Activated CD8-positive, alpha-beta memory T cell treated with anti-CD3 and anti-CD28 coated beads, Interleukin-2, amount 50 U/mL, for 1 hour (primary cell): ENCODE data around the gene GLI2.

Source experiments
- DNase-seq: peaks from one replicate; pipeline ENCODE4 v3.0.0-alpha.2; 2020; ENCODE audit errors: extremely low read depth

Gene GLI2

DNA sequence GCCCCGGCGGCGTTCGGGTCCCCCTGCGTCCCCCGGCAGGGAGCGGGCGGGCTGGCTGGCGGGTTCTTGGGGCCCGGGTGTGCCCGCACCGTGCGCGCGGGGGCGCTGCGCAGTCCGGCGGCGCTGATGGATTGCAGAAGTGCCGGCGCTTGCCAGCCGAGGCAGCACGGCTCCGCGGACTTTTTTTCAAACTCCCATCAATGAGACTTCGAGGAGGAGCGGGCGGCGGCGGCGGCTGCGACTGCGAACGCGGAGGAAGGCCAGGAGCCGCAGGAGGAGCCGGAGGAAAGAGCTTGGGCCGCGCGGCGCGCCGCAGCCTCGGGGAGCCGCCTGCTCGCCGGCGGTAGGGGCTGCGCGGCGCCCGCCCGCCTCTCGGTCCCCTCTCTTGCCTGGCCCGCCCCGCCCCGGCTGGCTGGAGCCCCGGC is at the start of gene GLI2:
Gene GLI2, plus strand, starts transcription at position 123 of the 425 bp plus-strand sequence. CDS start 61,453 bp downstream, outside the sequence.
- DNase-seq = no peak

DNA sequence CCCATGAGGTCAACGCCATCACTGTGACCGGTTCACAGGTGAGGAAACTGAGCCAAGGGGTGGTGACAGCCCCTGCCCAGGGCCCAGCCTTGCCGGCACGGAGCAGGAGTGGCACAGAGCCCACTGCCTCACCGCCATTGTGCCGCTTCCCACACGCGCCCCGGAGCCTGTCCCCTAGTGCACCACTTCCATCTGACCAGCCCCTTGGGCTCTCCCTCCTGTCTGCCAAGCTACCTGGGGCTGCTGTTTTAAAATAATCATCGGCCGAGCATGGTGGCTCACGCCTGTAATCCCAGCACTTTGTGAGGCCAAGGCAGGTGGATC is 49.7 kb upstream of the GLI2 start:
- no peak for DNase-seq

DNA sequence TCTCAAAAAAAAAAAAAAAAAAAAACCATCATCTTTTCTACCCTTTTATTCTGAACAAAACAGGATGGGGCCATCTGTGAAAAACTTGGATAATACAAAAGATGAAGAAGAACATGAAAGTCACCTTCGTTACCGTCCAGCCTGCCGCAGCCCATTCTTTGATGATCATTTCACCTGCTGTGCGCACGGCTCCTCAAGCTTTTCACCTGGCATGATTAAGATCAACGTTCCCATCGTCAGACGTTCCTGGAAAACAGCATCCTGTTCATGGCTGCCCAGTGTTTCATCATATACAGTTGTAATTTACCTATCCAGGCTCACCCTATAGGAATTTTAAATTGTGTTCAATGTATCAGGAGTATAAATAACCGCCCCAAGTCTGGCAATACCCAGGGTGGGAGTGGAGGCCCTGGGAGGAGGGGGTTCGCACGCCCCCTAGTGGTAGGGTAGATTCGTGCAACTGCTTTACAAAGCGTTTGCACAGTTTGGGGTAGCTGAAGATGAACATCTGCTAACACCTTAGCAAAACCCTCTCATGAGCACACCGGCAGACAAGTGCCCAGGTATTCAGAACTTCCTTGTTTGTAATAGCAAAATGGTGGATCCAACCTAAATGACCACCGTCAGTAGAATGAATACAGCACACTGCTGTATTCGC is 49.0 kb upstream of the GLI2 start:
- DNase-seq = no peak

DNA sequence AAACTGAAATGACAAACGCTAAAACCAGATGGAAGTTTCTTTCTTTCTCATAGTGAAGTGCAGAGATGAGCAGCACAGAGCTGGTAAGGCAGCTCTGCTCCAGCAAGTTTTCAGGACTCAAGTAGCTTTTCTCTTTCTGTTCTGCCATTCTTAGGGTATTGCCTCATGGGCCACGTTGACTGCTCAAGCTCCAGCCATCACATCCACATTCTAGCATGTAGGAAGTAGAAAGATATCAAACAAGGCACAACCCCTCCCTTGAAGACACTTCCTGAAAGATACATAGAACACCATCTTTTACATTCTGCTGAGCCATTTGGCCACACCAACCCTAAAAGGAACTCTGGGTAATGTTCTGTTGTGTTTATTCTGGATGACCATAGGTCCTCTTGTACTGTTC is 48.5 kb upstream of the GLI2 start:
- no peak for DNase-seq

DNA sequence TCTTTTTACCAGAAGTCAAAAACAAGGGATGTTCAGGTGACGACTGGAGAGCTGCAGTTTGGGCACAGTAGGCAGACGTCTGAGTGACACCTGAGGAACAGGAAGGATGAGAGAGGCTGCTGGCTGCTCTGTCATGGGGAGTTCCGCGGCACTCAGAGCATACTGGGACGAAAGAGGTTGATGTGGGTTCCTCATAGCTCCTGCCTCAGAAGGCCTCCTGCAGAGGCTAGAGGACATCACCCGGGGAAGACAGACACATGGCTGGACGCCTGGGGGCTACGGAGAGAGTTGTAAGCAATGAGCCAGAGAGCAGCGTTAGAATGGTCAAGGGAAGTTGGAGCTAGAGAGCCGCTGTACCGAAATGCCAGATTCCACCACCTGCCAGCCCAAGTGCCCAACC is 45.1 kb upstream of the GLI2 start:
- DNase-seq = no peak

DNA sequence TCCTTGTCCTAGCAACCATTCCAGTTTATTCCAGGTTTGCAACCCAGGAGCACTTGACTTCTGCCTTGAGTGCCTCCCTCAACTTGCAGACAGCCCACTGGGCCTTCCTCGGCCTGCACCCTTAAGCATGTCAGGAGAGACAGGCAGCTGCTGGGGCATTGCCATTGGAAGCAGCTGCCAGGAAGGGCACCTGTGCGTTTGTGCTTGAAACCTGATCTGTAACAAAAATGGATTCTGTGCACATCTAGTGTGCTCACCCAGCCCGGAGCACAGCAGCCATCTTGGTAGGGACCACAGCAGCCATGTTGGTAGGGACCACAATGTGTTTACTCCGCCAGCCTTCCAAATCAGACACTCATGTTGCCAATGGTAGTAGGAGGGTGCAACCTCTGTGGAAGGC is 44.3 kb upstream of the GLI2 start:
- DNase-seq = no peak

DNA sequence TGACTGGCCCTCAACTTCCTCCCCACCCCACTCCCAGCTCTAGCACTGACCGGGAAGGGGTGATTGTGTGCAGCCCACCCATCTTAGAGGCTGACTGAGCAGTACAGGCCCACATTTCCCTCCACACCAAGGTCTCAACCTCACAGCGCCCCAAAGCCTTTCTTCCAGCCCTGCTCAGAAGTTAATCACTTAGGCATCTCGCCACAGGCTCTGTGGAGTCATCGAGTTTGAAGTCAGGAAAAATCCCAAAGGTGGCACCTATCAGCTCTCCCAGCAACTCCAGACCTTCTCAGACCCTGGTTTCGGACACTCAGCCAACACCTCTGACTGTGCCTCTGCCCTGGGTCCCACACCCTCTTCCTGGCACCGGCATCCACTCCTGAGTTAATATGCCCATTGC is 43.0 kb upstream of the GLI2 start:
- DNase-seq = no peak

DNA sequence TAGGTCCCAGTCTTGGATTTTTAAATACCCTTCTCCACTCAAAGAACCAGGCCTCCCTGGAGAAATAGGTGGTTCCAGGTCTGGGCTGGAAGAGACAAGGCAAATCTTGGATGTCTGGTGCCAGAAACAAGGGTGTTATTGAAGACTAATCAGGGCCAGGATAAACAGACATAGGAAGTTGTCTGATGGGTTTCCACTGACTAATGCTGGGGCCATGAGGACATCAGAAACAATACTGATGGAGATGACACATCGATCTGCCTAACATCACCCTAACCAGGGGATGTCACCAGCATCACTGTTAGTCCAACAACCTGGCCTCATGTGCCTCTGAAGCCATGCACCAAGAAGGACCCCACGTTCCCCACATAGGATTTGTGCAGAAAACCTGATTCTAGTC is 42.5 kb upstream of the GLI2 start:
- DNase-seq = no peak

DNA sequence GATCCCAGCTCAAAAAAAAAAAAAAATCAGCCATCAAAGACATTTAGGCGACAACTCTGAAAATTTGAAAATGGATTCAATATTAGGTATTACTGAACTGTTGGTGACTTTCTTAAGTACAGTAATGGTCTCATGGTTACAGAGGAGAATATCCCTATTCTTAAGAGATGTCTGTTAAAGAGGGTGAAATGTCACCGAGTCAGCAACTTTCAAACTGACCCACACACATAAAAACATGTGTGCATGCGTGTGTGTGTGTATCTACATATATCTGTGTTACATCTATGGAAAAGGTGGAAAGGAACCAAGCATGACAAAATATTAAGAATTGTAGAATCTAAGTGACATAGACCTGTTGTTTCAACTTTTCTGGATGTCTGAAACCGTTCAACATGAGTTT is 41.6 kb upstream of the GLI2 start:
- no peak for DNase-seq

DNA sequence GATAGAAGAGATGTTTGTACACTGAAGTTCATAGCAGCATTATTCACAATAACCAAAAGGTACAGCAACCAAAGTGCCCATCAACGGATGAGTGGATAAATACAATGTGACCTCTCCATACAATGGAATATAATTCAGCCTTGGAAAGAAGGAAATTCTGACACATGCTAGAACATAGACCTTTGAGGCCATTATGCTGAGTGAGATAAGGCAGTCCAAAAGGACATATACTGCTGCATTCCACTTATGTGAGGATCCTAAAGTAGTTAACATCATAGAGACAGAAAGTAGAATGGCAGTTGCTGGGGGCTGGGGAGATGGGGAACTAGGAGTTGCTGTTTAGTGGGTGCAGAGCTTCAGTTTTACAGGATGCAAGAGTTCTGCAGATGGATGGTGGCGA is 38.2 kb upstream of the GLI2 start:
- no peak for DNase-seq

DNA sequence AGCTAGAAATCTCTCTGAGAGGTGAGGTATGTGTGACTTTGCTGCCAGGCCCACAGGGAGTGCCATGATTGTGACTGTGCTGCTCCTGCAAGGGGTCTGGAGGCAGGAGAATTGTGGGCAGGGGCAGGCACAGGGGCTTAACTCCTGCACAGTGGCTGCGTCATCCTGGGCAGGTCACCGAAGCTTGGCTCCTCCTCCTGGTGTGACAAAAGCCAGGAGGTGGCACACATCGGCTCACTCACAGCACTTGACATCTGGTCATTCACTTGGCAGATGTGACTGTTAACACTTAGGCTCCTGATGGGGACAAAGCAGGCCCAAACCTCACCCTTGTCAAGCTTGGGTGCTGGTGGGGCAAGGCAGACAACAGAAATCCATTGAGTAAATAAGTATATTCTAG is 36.4 kb upstream of the GLI2 start:
- no peak for DNase-seq

DNA sequence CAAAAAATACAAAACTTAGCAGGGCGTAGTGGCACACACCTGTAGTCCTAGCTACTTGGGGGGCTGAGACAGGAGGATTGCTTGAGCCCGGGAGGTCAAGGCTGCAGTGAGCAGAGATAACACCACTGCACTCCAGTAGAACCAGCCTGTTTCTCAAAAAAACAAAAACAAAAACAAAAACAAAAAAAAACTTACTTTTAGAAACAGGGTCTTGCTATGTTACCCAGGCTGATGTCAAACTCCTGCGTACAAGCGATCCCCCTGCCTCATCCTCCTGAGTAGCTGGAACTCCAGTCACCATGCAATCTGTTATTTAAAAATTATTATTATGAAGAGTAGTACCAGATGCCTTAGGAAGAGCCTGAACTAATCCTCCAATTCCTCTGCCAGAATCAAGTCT is 35.0 kb upstream of the GLI2 start:
- DNase-seq = no peak

DNA sequence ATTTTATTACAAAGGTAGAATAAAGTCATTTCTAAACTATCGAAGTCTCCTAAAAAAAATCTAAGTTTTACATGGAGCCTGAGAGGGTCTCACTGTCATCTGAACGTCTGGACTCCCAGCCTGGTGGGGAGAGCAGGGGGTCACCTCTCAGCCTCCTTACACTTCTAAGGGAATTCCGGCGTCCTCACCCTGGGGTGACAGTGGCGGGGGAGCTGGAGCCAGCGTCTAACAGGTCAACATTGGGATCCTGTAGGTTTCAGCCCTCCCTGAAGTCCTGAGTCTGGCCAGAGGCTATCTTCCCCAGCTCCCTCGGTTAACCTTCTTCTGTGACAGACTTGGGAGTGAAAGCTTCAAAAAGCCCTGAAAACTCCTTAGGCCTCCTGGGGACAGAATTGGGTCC is 34.6 kb upstream of the GLI2 start:
- DNase-seq = no peak

DNA sequence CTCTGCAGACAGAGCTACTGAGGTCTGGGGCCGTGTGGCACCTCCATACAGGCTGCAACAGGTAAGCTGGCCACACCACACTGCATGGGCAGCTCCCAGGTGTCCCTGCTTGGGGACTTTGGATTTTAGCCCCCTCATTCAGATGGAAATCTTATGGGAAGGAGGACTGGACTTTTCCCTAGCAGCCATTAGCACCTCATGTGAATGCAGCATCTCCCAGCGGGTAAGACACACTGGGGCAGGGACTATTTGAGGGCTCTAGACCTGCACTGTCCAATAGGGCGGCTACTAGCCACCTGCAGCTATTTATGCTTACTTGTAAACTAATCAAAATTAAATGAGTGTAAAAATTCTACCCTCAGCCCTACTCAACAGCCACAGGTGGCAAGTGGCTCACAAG is 34.2 kb upstream of the GLI2 start:
- no peak for DNase-seq

DNA sequence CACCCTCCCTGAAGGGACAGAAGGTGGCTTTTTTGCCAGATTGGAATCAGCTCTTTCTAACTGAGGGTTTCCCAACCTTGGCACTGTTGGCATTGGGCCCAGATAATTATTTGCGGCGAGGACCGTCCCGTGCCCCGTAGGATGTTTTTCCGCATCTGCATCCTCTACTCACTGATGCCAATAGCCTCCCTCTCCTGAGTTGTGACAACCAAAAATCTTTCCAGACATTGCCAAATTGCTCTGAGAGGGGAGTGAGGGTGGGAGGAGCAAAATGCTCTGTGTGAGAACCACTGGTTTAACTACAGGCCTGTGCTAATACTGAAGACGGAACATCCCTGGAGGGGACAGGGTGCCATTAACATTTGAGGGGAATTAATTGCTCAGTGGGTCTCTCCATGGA is 33.6 kb upstream of the GLI2 start:
- no peak for DNase-seq

DNA sequence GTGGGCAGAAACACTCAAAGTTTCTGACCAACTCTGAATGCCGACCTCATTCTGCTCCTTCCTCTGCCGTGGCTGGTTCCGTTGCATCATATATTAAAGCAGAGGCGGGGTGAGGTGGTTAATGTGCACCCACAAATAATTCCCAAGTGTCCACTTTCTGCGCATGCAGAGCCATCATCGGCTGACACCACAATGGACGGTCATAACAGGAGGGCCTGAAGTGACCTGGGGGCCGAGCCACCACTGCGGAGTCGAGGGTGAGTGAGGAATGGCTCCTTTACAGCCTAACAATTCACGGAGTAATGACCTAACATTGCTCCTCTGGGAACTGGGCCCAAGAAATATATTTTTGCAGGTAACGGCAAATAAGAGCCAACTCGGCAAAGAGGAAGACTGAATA is 32.9 kb upstream of the GLI2 start:
- no peak for DNase-seq

DNA sequence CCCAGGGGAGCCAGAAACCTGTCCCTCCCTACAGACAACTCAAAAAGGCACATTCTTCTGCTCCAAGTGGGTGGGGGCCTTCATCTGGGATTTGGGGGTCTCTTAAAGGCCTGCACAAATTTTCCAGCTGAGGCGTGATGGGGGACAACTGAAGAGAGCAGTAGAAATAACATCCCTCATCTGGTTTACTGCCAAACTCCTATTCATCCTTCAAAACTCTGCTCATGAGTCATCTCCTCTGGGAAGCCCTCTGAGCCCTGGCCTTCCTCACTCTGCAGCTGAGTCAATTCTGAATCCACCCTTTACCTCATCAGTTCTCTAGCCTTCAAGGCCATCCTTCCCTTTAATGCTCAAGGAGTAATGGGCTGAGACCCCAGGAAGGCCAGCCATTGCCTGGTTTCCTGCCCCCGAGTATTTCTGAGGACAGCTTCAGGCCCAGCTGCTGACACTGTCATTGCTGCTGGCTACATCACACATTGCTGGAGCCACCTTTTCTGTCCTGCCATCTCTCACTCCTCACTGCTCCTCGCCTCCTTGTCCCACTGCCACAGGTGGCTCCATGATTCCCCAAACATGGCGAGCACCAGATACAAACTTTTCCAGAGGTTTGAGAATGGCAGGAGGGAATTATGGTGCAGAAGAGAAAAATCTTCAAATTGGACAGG is 32.2 kb upstream of the GLI2 start:
- no peak for DNase-seq

DNA sequence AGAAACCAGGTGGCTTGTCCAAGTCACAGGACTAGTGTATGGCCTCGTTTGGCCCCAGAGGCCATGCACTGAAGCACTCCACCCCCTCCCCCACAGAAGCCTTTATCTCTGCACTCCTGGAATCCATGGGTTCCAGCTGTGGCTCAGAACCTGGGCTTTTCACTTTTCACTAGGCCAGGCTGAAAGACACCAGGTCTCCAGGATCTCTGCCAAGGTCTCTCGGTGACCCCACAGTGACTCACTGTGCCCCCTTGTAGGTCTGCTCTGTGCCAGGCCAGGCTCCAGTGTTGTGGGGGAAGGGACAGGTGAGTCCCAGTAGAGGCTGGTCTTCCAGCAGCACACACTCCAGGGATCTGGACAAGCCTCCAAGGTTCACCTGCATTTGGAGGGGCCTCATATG is 31.0 kb upstream of the GLI2 start:
- no peak for DNase-seq

DNA sequence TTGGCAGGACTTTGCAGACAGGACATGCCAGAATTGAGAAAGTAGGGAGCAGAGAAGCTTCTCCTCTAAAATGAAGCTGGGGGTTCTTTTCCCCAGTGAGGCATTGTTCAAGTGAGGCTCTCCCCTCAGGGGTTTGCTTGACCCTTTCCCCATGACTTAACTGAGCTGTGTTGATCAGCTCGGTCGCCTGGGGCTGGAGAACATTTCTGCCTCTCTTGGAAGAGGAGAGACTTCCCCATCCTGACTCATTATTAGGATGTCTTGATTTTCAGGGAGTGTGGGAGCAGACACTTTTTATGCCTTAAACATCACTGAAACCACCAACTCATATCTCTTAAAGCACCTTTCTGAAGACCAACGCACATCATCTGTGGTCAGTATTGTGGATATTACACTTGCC is 27.9 kb upstream of the GLI2 start:
- no peak for DNase-seq

DNA sequence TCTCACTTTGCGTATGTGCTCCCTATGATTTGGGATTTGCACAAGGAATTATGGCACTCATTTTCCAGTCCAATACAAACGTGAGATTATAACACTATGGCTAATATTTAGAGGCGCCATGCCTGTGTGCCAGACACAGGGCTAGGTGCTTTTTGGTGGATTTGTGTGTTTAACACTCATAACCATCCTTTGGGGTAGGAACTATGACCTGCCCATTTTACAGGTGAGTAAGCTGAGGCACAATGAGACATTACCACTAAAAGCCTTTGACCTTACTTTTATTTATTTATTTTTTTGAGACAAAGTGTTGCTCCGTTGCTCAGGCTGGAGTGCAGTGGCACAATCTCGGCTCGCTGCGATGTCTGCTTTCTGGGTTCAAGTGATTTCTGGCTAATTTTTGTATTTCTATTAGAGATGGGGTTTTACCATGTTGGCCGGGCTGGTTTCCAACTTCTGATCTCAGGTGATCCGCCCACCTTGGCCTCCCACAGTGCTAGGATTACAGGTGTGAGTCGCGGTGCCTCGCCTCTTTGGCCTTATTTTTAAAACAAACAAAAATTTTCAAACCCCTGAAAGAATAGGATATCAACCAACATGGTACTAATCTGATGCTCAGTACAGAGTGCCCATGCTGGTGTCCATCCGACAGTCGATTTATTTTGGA is 26.6 kb upstream of the GLI2 start:
- DNase-seq = no peak

DNA sequence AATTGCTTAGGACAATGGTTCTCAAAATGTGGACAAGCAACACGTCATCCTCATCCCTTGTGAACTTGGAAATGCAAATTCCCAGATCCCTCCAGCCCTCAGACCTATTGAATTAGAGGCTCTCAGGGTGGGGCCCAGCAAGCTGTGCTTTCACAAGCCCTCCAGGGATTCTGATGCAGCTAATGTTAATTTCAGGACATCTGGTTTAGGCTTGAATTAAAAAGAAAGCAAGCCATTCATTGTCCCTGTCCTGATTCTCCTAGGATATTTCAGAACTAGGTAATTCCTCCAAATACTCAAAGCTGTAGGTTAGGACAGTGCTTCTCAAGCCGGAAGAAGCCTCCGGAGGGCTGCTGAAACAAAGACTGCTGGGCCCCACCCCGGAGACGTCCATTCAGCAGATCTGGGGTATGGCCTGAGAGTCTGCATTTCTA is 26.0 kb upstream of the GLI2 start:
- DNase-seq = no peak

DNA sequence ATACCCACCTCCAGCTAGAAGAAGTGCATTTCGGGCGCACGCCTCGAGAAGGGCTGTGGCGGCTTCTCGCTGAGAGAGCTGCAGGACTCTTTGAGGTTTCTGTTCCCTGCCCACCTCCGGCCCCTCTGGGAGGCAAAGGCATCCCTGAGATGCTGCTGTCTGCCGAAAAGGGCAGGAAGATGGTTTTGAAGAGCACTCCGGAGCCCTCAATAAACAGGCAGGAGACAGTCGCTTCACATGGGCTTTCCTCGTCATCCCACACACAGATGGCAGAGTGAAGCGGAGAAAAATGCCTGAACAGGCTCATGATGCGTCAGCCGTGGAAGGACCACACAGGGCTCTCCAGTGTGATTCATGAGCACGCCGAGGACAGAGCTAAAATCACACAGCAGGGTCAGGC is 25.4 kb upstream of the GLI2 start:
- no peak for DNase-seq

DNA sequence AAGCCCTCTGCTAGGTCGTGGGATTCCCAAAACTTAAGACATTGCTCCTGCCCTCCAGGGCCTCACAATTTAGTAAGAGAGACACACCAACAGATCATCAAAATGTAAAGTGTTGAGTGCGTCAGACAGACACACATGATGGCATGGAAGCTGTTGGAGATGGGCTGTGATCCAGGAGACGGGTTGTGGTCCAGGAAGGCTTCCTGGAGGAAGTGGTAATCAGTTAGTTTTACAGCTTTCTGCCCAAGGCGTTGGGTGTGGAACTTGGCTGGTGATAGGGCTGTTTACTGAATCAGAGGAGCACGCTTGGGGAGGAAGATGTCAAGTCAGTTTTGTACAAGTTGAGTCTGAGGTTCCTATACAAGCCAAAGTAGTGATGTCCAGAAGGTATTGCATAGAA is 24.0 kb upstream of the GLI2 start:
- no peak for DNase-seq
